Nucleus accumbens (tissue), 56 donors: Measurements from ENCODE around the gene IFIH1.
A peak's percentile ranks its signal among the peaks of the same experiment; 100 is the strongest.

Source experiments
- DNase-seq, 56 donors: peaks; one replicate each; lab custom pipeline; 2025; lab: John Stamatoyannopoulos, UW

Gene IFIH1

GRCh38 chr2:162261032-162261945 lies 57.2 kb downstream of the IFIH1 start:
- DNase-seq: peak in 4 of 56 donors; percentile 1 to 6 (median 4)

GRCh38 chr2:162258686-162259085 lies 59.8 kb downstream of the IFIH1 start:
- no peak for DNase-seq

GRCh38 chr2:162258169-162258568 lies 60.3 kb downstream of the IFIH1 start:
- DNase-seq: no peak

- no peak for DNase-seq
These were observed 61.1 kb downstream of the IFIH1 start for GRCh38 chr2:162257425-162257824.

GRCh38 chr2:162256591-162256991 lies 61.9 kb downstream of the IFIH1 start:
- no peak for DNase-seq

GRCh38 chr2:162254236-162254871 lies 64.1 kb downstream of the IFIH1 start:
- DNase-seq: no peak

- DNase-seq: no peak
These were observed 65.0 kb downstream of the IFIH1 start for GRCh38 chr2:162253435-162253834.

- no peak for DNase-seq
These were observed 66.3 kb downstream of the IFIH1 start for GRCh38 chr2:162252153-162252552.

GRCh38 chr2:162245781-162246180 lies 72.7 kb downstream of the IFIH1 start:
- DNase-seq: no peak

GRCh38 chr2:162245061-162245460 lies 73.4 kb downstream of the IFIH1 start:
- no peak for DNase-seq

GRCh38 chr2:162244541-162245031 lies 73.9 kb downstream of the IFIH1 start:
- DNase-seq: no peak

GRCh38 chr2:162243715-162244114 lies 74.8 kb downstream of the IFIH1 start:
- DNase-seq: no peak

GRCh38 chr2:162243294-162243693 lies 75.2 kb downstream of the IFIH1 start, which contains the start of gene FAP:
Gene FAP, minus strand, starts transcription at chr2:162243445. Its CDS starts 118 bp downstream, at chr2:162243327.
- no peak for DNase-seq

GRCh38 chr2:162242586-162243280 lies 75.8 kb downstream of the IFIH1 start:
- no peak for DNase-seq

- DNase-seq: no peak
These were observed 76.9 kb downstream of the IFIH1 start for GRCh38 chr2:162241571-162241970.

GRCh38 chr2:162234620-162235462 lies 83.6 kb downstream of the IFIH1 start:
- peak in 1 of 56 donors; percentile 2 for DNase-seq

- DNase-seq: no peak
These were observed 85.3 kb downstream of the IFIH1 start for GRCh38 chr2:162233197-162233596.

- no peak for DNase-seq
These were observed 85.8 kb downstream of the IFIH1 start for GRCh38 chr2:162232671-162233070.

GRCh38 chr2:162232027-162232426 lies 86.5 kb downstream of the IFIH1 start:
- DNase-seq: no peak

GRCh38 chr2:162230761-162231160 lies 87.7 kb downstream of the IFIH1 start:
- DNase-seq: no peak
